ENCODE measurements around the gene RAD54L.
"Not testable (repeated sequence)": the region's sequence is repeated elsewhere in the genome, so short reads cannot be mapped to it uniquely, and the experiment has no call there.

Gene RAD54L

DNA sequence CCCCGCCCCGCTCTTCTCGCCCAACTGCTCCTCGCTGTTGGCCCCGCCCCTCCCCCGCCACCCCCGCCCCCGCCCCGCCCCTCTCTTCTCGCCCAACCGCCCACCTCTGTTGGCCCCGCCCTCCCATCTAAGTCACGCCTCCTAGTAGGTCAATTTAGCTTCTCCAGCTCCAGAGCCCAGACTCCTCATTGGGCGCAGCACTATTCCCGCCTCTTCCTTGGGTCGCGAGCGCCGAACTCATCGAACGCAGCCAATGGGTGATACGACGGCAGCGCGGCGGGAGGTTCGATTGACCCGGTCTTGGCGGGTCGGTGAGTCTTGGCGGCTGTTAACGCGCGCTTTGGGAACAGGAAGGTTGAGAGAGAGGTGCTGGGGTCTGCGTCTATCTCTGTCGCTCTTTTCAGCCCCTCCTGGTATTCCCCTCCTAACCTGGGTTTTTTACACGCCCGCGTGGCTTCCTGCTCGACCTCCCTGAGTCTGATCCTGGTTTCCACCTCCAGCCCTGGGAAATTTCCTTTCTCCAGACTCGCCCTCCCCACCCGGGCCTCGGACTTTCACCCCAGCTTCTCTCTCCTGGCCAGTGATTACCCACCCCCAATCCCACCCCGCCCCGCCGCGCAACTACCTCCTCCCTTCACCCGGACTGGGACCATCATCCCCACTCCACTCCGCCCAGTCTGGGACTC, at the start of gene RAD54L:
Gene RAD54L, plus strand, starts transcription at position 328 of the 686 bp plus-strand sequence. CDS start 643 bp downstream, outside the sequence.
- DNase-seq = peak; percentile 96 to 97

DNA sequence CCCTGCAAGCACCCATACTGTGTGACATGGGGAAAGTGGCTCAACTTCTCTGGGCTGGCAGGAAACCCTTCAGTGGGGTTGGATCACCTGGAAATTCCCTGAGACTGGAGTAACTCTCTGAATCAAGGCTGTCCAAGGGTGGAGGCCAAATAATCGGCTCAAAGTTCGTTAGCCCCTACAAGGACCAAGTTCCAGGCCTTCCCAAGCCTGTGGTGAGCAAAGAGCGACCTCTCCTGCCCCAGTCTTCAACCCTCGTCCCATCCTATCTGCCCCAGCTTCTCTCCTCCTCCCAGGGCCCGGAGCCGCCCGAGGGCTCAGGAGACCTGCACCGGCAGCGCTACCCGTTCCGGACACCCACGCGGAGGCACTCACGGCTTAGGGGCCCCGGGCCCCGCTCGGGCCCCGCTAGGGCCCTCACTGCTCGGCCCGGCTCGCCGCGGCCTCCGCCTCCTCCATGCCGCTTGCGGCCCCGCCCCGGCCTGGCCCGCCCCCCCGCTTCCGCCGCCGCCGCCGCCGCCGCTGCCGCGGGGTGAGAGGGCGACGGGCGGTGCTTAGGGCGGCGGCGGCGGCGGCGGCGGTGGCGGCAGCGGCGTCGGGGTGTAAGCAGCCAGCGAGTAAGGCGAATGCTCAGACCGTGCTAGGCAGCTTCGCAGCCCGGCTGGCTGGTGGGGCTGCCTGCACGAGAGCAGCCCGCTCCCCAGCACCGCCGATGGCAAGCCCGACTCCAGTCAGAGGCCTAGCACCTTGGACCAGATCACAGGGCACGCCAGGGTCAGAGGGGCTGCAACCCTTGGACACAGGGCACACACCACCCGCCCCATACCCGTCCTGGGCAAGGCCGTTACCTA, 49.4 kb upstream of the RAD54L start, which contains the start of gene POMGNT1:
Gene POMGNT1, minus strand, starts transcription at position 471 of the 848 bp plus-strand sequence. CDS start 613 bp downstream, outside the sequence.
- DNase-seq = no peak

DNA sequence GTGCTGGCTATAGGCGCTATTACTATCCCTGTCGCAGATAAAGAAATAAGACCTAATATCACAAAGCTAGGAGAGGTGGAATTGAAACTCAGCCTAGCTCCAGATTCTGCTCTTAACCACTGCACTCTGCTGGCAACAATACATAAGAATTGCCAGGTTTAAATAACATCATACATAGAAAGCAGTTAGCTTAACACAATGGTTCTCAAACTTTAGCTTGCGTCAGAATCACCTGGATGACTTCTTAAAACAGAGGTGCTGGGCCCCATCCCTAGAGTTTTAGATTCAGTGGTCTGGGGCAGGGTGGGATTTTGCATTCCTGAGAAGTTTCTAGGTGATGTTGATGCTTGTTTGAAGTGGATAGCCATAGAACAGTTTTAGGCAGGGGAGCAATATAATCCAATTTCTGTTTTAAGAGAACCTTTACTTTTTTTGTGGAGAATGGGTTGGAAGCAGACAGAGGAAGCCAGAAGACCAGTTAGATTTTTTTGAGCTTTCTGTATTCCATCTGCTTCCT, 48.3 kb upstream of the RAD54L start:
- no peak for DNase-seq

DNA sequence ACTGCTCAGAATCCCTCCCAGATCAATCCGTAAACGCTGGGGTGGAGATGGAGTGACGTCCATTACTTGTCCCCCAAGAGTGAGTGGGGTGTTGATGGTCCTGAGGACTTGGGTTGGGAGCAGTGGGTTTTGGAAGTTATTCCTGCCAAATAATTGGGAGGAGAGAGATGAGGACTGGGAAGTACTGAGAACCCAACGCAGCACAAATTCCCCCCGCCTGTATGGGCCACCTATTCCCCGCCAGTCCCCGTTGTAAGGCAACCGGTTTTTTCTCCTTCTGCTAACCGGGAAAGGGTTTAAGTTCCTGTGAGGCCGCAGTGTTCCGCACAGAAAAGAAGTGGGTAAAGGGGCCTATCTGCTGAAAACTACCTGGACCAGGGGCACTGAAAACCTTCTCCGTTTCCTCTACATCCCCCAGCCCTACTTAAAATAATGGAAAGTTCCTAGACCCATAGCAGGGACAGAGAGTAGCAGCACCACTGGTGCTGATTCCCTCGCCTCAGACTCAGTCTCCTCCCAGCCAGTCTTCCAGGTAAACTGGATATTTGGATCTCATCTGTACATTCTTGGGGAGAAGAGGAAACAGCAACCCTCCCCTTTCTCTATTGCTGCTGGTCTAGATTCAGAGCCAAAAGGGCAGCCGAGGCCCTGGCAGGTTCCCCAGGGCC, 43.7 kb upstream of the RAD54L start:
- DNase-seq = no peak

- DNase-seq = peak in 1 of 2 experiments; percentile 29
These were observed 43.2 kb upstream of the RAD54L start for GRCh38 chr1:46204406-46204742.

DNA sequence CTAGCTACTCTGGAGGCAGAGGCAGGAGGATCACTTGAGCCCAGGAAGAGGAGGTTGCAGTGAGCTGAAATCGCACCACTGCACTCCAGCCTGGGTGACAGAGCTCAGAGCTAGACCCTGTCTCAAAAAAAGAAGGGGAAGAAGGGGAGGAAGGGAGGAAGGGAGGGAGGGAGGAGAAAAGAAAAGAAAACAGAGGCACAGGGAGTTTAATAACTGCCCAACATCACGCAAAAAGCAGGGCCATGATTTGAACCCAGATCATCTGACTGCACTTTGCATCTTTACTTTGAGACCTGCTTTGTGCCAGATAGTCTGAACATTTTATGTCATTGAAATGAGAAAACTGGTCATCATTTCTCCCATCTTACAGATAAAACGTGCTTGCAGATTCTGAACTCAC, 42.4 kb upstream of the RAD54L start:
- DNase-seq = no peak

- no peak for DNase-seq
These were observed 41.8 kb upstream of the RAD54L start for GRCh38 chr1:46205791-46206190.

DNA sequence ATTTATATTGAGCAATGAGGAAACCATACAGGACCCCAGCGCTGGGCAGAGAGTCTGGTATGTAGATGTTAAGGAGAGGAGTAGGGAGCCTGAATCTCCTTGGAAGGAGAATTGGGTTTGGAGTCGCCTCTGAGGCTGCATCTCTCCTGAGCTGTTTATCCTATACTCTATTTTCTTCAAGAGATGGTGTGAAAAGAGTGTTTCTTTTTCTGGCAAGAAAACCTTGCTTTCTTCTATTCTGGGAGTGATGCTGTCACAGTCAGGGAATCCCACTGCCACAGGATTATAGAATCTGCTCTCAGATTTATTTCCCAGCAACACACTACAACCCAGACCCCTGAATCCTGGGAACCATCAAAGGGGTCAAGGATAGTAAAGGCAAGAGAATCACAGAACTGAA, 41.2 kb upstream of the RAD54L start:
- DNase-seq = no peak

GRCh38 chr1:46210561-46210960, 37.0 kb upstream of the RAD54L start:
- no peak for DNase-seq

DNA sequence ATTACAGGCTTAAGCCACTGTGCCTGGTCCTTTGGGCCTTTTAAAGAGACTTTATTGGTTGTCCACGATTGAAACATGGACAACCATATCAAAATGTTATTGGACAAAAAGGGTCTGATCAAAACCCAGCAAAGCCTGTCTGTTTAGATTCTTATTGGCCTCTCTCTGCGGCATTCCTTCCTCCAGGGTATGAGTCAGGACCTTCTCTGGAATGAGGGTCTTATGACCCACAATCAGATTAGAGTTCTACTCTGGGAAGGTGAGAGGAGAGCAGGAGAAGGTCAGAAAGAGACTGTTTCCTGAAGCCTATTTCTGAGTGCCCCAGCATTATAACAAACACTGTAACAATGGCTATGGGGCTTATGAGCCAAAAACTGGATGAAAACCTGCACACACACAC, 36.5 kb upstream of the RAD54L start:
- DNase-seq = no peak

DNA sequence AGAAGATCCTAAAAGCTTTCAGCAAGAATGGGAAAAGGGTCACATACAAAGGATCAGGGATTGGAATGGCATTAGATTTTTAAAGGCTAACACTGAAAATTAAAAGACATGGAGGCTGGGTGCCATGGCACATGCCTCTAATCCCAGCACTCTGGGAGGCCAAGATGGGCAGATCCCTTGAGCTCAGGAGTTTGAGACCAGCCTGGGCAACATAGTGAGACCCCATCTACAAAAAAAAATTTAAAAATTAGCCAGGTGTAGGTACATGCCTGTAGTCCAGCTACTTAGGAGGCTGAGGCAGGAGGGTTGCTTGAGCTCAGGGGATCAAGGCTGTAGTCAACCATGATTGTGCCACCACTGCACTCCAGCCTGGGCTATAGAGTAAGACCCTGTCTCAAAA, 32.1 kb upstream of the RAD54L start:
- DNase-seq = no peak

GRCh38 chr1:46218443-46218842, 29.1 kb upstream of the RAD54L start:
- DNase-seq = peak; percentile 91 to 93

GRCh38 chr1:46219551-46220520, 27.7 kb upstream of the RAD54L start:
- DNase-seq = no peak

DNA sequence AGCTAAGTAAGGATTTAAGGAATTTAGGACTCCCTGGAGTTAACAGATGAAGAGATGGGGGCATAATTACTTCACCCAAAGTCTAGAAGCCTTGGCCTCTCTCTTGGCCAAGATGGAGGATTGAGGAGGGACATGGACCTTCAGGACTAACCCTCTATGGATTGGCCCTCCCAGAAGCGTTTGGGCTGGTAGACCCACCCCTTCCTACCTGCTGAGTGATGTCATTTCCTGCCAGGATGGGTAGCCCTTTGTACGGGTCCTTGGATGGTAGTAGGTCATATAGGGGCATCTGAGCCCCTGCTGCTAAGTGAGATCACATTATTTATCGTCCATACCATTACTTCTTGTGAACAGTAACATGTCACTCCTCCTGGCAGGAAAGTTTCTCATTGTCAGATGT, 26.8 kb upstream of the RAD54L start:
- no peak for DNase-seq

DNA sequence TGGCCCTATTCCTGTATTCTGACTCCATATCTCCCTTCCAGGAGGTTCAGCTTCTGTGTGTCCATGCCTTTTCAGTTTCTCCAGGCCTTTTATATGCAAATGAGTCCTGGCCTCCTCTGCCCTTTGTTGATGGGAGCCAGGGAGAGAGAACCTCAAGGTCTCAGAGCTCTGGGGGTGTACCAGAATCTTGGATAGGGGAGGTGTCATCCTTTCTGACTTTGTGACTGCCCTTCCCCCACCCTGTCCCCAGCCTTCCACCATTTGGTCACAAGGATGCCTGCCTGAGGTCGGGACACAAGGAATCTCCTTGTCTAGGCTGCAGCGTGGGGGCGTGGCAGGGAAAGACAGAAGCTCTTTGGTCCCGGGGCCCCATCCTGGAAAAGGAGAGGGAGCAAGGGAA, 25.8 kb upstream of the RAD54L start:
- DNase-seq = no peak

DNA sequence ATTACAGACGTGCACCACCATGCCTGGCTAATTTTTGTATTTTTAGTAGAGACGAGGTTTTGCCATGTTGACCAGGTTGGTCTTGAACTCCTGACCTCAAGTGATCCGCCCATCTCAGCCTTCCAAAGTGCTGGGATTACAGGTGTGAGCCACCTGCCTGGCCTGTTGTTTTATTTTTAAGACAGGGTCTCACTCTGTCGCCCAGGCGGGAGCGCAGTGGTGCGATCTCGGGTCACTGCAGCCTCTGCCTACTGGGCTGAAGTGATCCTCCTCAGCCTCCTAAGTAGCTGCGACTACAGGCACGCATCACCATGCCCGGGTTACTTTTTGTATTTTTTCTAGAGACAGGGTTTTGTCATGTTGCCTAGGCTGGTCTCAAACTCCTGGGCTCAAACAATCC, 24.5 kb upstream of the RAD54L start:
- DNase-seq = not testable (repeated sequence)

DNA sequence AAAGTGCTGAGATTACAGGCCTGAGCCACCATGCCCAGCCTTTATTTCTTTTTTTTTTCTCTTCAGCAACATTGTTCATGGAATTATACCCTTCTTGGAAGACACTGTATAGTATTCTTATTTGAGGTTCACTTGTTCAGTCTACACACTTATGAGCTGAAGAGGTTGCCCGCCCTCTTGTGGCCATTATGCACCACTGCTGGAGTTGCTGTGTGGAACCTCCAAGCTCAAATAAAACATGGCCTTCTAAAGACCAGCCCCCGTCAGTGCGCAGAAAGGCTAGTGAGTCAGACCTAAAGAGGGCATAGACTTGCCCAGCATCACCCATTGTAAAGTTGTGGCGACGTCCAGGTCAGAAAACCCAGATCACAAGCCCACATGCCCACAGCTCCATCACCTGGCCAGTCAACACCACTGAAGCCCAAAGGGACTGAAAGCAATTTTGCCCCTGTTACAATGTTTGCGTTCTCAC, 24.1 kb upstream of the RAD54L start:
- DNase-seq = peak; percentile 40 to 63

DNA sequence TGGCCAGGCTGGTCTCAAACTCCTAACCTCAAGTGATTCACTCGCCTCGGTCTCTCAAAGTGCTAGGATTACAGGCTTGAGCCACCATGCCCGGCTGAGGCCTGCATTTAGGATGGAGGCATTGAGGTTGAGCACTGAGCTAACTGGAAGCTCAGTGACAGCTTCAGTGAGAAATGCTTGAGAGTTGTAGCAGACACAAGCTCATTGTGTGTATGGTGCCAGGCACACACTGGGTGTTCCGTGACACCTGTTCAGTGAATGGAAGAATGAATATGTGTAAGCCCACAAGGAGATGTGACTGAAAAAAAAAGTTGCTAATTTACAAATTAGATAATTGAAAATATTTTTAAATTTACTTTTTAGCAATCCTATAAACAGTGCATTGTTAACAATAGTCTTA, 22.6 kb upstream of the RAD54L start:
- no peak for DNase-seq

DNA sequence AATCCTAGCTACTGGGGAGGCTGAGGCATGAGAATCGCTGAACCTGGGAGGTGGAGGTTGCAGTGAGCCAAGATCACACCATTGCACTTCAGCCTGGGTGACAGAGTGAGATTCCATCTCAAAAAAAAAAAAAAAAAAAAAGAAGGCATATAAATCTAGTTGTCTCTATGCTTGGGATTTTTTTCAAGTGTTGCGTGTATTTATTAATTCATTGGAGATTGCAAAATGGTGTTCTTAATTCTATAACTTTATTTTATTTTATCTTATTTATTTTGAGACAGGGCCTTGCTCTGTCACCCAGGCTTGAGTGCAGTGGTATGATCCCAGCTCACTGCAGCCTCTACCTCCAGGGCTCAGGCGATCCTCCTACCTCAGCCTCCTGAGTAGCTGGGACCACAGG, 16.3 kb upstream of the RAD54L start:
- not testable (repeated sequence) for DNase-seq

GRCh38 chr1:46236882-46237281, 10.7 kb upstream of the RAD54L start:
- no peak for DNase-seq

DNA sequence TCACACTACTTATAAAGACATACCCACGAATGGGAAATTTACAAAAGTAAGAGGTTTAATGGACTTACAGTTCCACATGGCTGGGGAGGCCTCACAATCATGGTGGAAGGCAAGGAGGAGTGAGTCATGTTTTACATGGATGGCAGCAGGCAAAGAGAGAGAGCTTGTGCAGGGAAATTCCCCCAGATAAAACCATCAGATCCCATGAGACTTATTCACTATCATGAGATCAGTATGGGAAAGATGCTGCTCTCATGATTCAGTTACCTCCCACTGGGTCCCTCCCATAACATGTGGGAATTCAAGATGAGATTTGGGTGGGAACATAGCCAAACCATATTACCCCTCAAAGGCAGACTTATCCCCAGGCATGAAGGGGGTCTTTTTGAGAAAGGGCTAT, 8.7 kb upstream of the RAD54L start:
- DNase-seq = not testable (repeated sequence)

DNA sequence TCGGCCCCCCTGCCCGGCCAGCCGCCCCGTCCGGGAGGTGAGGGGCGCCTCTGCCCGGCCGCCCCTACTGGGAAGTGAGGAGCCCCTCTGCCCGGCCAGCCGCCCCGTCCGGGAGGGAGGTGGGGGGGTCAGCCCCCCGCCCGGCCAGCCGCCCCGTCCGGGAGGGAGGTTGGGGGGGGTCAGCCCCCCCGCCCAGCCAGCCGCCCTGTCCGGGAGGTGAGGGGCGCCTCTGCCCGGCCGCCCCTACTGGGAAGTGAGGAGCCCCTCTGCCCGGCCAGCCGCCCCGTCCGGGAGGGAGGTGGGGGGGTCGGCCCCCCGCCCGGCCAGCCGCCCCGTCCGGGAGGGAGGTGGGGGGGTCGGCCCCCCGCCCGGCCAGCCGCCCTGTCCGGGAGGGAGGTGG, 5.8 kb upstream of the RAD54L start:
- DNase-seq = not testable (repeated sequence)
